ENCODE results near the gene ADPRS.

DNA sequence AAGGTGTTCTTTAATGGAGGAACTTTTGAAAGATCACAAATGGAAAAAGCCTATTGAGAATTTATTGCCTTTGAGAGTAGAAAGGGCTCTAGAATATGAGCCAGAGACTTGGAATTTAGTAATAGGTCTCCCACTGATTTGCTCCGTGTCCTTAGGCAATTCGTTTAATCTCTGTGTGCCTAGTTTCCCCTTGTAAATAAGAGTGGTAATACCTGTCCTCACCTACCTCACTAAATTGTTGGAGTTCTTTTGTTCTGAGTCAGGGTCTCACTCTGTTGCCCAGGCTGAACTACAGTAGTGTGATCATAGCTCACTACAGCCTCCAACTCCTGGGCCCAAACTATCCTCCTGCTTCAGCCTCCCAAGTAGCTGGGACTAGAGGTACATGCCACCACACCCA, 19.8 kb upstream of the ADPRS start:
- TF ChIP-seq CTCF (IDR thresholded peaks at IDR 0.05) (no peak), POLR2A (IDR thresholded peaks at IDR 0.05) (no peak)

All from lower leg skin (tissue), 3 donors.